GM19397 (cell line): Measurements from ENCODE around the gene POU5F1.
"Not testable (repeated sequence)": the region's sequence is repeated elsewhere in the genome, so short reads cannot be mapped to it uniquely, and the experiment has no call there.

Source experiments
- ATAC-seq: cut with Tn5 transposase; IDR thresholded peaks from one replicate; pipeline ENCODE4 v1.9.1; 2021; ENCODE audit warnings: mild to moderate bottlenecking, moderate library complexity; ENCODE audit not compliant: unreplicated experiment

The POU5F1 gene

DNA sequence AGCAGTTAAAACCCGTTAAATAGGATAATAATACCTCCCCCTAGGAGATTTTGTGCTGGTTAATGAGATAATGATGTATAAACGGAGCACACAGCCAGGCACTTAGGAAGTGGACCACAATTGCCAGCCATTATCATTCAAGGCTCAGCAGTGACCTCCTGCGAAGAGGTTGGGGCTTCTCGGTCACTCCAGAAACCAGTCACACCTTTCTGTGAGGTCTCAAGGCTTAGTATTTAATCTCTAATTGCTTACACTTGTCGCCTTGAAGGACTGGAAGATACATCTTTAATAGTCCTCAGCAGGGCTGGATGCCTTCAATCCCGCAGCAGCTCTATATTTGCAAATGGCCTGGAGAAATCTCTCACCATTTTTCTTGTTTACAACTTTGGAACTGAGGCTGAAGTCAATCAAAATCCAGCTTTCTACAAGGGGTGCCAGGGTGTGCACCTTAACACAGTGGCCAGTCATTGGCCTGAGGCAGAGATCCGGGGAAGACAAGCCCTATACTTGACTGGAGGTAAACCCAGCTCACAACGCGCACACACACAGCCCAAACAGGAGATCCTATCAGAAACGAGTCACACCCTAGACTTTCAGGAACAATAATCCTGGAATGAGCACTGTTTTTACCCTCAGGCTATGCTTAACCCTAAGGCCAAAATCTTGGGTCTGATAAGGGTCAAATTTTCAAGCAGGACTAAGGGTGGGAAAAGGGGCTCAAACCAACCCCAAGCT is 1.2 kb downstream of the POU5F1 start:
- ATAC-seq: no peak

DNA sequence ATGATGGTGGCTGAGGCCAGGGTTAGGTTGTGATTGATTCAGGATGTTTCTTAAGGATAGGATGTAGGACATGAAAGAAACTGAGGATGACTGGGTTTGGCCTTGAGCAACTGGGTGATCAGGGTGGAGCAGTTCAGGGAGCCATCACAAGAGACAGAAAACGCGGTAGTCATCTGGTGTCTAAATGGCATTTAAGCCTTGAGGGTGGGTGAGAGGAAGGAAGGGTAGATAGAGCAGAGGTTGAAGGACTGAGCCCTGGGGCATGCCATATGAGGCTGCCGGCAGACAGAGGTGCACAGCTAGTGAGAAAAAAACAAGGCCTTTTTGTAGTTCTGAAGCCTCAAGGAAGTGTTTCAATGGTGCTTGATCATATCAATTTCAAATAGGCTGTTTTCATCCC is 1.9 kb downstream of the POU5F1 start:
- ATAC-seq: no peak

DNA sequence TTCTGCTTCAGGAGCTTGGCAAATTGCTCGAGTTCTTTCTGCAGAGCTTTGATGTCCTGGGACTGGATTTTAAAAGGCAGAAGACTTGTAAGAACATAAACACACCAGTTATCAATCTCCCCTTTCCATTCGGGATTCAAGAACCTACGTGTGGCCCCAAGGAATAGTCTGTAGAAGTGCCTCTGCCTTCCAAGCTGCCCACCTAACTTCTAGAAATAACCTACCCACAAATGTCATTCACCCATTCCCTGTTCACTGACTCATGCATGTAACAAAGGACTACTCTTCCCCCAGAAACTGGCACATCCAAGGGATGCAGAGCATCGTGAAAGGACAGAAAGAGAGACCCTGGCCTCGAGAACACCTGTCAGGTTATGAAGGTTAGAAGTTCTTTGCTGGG is 4.5 kb downstream of the POU5F1 start:
- no peak for ATAC-seq

DNA sequence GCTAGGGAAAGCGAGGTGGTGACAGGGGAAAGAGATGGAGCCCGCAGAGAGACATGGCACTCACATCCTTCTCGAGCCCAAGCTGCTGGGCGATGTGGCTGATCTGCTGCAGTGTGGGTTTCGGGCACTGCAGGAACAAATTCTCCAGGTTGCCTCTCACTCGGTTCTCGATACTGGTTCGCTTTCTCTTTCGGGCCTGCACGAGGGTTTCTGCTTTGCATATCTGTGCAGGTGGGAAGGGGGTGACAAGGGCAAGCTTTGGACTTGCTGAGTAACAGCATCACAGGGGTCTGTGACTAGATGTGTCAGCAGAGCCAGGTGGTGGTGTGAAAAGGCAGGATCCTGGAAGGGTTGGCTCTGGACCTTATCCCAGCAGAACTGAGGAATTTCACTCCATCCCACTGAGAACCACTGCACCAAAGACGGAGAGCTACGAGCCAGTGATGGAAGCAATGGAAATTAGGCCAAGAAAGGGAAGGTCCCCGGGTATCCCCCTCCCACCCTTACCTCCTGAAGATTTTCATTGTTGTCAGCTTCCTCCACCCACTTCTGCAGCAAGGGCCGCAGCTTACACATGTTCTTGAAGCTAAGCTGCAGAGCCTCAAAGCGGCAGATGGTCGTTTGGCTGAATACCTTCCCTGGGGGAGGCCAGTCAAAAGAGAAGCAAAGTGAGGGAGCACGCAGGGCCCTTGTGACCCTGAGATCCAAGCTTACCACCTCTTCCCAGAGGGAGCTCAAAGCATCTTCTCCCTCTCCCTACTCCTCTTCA is 5.2 kb downstream of the POU5F1 start:
- peak; percentile 76 for ATAC-seq

DNA sequence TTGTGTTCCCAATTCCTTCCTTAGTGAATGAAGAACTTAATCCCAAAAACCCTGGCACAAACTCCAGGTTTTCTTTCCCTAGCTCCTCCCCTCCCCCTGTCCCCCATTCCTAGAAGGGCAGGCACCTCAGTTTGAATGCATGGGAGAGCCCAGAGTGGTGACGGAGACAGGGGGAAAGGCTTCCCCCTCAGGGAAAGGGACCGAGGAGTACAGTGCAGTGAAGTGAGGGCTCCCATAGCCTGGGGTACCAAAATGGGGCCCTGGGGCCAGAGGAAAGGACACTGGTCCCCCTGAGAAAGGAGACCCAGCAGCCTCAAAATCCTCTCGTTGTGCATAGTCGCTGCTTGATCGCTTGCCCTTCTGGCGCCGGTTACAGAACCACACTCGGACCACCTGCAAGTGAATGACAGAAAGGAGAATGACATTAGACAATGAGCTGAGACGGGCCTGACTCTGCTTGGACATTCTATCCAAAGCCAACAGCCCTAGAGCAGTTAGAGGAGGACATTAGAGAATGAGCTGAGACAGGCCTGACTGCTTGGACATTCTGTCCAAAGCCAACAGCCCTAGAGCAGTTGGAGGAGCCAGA is 5.9 kb downstream of the POU5F1 start:
- not testable (repeated sequence) for ATAC-seq

DNA sequence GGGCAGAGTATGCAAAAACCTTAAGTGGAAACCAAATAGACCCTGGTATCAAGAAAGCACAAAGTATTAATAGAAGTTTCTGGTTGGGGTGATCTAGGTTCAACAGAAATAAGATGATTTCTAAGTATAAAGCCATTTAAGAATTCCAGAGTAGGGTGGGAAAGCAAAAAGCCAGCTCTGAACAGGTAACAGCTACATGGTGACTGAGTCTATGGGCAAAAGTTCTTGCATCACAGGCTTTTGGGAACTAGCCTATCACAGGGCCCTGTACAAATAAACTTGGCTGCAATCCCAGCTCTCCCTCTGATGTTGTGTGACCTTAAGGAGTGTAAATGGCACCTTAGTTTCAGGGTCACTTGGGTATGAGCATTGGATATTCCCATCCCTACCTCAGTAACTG is 6.6 kb downstream of the POU5F1 start:
- no peak for ATAC-seq

DNA sequence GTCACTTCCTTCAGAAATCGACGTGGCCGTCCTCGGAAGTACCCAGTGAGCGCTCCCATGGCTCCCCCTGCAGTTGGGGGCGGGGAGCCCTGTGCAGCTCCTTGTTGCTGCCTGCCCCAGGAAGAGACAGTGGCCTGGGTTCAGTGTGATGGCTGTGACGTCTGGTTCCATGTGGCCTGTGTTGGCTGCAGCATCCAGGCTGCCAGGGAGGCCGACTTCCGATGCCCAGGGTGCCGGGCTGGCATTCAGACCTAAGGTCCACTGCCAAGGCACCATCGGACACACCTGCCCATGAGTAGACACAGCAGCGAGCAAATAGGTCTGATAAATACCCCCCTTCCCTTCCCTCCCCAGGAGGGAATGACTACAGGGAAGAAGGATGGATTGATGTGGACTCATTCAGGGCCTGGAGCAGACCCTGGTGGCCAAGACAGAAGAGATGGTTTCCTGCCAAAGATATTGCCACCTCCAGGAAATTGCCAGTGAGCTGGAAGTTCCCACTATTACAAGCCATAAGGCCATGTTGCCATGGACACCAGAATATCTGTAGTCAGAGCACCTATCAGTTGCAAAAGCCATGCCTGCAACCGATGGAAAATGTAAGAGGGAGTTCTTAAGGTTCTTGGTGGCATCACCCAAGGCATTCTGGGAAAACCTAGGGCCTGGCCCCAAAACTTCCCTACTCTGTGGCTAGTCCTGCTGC is 7.9 kb downstream of the POU5F1 start:
- ATAC-seq: no peak

DNA sequence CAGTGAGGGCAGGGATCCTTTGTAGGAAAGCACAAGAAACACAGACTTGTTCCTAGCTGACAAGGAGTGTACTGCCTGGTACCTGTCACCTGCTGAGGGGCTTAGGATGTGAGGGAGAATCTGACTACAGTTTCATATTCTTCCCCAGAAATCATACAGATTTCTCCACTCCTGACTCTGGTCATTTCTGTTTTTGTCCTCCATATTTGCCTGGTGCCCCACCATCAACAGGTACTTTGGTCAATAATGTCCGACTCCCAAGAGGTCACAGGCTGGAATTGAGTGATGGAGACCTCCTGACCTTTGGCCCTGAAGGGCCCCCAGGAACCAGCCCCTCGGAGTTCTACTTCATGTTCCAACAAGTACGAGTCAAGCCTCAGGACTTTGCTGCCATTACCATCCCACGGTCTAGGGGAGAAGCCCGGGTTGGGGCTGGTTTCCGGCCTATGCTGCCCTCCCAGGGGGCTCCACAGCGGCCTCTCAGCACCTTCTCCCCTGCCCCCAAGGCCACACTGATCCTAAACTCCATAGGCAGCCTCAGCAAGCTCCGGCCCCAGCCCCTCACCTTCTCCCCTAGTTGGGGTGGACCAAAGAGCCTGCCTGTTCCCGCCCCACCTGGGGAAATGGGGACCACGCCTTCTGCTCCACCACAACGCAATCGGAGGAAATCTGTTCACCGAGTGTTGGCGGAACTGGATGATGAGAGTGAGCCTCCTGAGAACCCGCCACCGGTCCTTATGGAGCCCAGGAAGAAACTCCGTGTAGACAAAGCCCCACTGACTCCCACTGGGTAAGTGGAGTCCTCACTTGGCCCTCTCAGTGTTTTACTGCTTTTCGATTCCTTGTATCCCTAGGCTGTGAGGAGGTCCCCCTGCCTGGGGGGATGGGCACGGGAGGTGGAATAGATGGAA is 9.0 kb downstream of the POU5F1 start:
- ATAC-seq: no peak

DNA sequence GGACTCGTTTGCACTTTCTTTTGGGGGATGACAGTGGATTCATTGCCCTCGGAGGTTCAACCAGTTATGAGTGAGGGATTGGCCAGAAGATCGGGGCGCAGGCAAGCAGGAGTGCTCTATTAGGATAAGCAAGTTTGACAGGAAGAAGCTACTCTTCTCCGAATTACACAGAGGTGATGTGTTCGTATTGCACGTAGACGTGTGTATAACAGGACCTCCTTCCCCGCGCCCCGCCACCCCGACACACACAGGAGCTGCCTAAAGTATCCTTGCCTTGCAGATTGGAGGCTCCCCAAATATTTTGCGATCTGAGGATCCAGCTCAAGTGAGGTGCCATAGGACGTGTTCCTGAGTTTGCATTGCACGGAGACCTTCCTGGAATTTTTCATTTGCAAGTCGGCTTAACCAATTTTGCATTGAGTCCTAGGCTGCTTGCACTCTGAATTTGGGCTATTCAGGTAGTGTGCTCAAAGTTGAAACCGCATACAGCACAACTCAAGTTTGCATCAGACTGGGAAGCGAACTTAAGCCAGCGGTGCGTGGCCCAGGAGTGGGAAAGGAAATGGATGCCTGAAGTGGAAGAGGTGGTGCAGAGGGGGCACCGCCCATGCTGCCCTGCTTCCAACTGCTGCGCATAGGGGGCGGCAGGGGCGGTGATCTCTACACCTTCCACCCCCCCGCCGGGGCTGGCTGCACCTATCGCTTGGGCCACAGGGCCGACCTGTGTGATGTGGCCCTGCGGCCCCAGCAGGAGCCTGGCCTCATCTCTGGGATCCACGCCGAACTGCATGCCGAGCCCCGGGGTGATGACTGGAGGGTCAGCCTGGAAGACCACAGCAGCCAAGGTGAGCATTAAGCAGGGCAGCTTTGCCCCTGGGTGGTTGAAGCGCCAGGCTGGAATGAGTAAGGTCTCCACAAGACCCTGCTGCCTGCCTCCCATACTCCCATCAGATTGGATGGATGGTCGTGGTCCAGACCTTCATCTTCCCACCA is 11.3 kb downstream of the POU5F1 start:
- no peak for ATAC-seq

DNA sequence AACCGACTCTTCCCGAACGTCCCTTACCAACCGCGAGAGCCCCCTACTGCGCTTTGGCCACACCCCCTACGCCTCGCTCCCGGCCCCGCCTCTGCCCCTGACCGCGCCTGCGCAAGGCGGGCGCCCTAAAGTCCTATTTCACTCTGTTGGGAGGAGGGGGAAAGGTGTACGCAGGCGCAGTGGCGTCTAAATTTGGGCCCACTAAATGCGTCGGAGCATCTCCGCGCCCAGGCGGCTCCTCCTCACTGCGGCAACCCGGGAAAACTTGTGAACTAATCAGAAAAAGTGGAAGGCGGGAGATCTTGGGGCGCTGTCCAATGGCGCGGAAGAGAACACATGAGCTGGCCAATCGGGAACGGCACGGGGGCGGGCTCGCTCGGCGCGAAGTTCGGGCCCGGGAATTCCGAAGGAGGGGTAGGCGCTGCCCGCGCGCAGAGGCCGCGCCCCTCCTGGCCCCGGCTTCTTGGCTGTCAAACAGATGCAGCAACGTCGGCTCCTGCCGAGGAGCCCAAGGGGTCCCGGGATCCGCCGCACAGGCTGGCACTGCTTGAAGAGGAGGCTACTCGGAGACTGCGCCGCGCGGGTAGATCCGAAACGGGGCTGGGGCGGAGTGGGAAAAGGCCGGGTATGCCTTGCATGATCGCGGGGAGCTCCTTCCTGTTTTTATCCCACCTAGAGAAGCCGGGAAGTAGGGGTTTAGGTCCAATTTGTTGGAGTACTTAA is 12.2 kb downstream of the POU5F1 start, which contains the start of gene TCF19:
Gene TCF19, plus strand, starts transcription at position 450 of the 723 bp plus-strand sequence. CDS start 881 bp downstream, outside the sequence.
- peak; percentile 90 for ATAC-seq

DNA sequence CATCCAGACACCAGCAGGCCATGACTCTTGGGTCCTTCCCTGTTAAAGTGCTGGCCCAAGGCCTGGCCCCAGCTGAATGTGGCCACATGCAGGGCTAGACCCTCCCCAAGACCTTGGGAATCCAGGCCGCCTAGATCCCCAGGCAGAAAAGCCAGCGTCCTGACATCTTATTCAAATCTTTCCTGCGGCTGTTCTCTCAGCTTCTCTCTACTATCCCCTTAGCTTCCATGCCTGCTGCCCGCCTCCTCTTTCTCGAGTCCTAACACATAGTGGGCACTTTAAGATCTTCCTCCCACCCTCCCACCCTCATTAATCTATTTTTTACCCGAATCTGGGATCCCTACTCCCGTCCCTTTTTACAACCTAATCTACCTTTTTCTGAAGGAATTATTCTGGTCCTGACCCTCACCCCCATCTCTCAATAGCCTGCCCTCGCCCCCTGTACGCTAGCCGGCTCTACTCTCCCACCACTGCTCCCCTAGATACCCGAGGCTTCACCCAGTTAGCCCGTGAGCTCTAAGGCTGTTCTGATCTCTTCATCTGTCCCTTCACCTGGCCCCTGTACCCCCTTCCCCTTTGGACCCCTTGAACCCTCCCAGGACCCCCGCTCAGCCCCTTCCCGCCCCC is 12.9 kb downstream of the POU5F1 start, which contains the start of gene CCHCR1:
Gene CCHCR1, minus strand, starts transcription at position 290 of the 627 bp plus-strand sequence. Its CDS starts 202 bp downstream, at position 88.
- ATAC-seq: no peak

DNA sequence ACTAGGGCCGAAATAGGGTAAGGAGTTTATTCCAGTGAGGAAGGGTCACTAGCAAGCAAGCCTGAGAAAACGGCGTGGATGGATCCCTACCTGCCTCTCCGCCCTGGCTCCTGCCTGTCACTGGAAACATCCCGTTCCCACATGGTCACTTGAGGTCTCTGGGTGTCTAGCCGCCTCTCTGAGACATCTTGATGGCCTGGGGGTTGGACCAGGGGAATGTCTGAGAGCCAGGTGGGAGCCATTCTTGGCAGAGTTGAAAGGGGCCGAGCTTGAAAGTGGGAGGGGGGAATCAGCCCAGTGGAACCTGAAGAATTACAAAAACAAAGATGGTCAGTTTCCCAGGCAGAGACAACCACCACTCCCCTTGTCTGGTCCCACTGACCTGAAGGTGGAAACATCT is 13.8 kb downstream of the POU5F1 start:
- no peak for ATAC-seq

DNA sequence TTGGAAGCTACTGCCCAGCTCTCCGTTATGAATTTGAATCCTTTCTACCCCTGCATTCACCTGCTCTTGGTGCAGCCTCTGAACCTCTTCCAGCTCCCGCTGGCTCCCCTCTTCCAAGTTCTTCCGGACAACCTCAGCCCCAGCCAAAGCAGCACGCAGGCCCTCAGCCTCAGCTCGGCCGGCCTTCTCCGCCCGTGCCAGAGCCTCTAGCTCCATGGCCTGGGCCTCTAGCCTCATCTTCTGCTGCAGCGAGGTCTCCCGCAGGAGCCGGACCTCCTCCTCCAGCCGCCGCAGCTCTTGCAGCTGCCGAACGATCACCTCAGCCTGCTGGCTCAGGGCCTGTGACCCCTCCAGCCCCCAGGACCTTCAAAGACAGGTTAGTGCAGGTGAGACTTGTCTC is 16.0 kb downstream of the POU5F1 start:
- ATAC-seq: no peak

DNA sequence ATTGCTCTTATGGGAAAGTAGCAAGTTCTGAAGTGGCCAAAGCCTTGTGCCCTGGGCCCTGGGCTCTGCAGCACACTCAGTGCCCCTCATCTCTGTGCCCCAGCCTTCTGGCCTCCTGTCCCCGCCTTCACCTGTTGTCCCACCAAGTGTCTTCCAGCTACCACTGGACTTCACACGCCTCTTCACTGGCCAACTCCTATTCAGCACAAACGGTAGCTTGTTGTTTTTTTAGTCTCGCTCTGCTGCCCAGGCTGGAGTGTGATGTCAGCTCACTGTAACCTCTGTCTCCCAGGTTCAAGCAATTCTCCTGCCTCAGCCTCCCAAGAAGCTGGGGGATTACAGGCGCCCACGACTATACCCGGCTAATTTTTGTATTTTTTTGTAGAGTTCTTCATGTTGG is 17.7 kb downstream of the POU5F1 start:
- ATAC-seq: no peak

DNA sequence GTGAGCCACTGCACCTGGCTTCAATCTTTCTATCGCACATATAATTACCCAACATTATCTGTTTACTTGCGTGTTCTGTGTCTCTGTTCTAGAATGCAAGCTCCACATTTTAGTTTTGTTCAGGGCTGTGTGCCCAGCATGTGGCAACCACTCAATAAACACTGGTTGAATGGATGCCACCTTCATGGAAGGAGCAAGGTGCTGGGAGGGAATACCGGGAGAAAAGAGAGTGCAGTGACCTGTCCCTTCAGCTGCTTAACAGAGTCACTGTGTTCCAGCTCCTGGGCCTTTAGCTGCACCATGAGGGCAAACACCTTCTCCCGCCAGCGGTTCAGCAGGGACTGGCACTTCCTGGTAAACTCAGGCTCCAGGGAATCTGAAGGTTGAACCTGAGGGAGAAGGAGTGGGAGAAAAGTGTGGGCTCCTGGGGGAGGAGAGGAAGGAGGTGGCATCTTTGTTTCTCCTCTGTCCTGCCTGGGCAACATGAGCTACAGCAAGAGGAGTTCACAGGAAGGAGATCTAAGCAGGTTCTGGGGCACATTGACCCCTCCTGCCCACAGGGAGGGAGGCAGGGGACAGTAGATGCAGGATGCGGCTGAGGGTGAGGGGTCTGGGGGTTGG is 20.5 kb downstream of the POU5F1 start:
- ATAC-seq: no peak

DNA sequence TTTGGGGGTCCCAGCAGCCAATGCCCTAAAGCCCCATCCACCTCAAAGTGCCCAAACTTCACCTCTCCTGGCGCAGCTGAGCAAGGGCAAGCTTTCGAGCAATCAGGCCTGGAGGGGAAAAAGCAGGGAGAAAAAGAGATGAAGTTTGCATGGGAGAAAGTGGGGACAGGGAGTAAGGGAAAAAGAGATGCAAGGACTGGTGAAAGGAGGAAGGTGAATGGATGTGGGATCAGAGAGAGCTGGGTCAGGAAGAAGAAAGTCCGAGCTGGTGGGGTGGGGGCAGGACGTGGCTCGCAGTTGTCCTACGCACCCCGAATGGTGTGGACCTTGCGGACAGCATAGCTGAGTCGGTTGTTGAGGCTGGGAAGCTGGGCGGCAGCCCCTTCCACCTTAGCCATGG is 25.1 kb downstream of the POU5F1 start:
- ATAC-seq: no peak

DNA sequence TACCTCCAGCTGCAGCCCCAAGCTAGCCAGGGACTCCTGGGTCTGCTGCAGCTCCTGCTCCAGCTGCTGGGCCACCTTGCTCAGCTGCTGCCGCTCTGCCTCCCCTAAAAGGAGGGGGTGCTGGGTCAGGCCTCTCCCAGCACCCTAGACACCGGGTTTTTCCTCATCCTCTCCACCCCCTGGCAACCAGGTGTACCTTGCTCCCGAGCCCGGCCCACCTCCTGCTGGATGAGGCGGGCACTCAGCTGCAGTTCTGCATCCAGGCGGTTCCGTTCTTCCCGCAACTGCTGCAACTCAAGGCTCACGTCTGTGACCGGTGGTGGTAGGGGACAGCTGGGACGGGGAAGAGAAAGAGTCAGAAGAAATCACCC is 25.5 kb downstream of the POU5F1 start:
- ATAC-seq: no peak
